ENCODE measurements around the gene ONECUT3. TPM values are rescaled to one million over a fixed set of nuclear protein-coding genes. Genes with fewer than 3 reads are reported as not detected.

Gene ONECUT3
- total and polyA plus RNA-seq, 4 donors = not detected

DNA sequence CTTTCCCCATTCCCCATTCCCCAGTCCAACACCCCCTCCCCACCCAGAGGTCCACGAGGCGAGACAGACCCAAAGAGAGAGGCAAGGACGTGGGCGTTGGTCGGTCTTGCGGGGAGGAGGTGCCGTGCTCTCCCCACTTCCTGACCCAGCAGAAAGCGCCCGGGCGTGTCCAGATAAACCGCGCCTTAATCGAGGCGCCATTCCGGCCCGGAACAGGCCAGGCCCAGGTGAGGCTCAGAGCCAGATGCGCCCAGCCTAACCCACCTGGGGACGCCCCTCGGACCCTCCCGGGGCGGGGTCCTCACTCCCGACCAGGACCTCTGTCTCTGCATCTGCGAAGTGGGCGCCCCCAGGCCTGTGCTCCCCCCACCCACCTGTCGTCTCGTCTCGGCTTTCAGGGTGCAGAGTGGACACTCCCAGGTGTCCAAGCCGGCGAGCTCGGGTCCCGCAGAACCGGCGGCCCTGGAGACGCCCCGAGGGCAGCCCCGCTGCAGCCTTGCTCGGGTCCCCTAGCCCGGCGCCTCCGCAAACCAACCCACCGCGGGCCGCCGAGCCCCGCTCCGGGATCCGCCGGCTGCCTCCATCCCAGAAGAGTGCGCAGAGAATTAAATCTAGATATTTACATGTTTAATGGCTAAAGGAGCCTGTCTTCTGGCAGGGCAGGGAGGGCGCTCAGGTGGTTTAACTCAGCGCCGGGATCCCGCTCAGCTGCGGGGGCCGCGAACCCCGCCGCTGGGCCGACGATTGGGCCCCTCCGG is 5.0 kb upstream of the ONECUT3 start:
- DNase-seq (ENCODE audit: low spot score) = no peak
- no peak overlapping the region for H3K4me3 ChIP-seq (ENCODE audit: low read depth in 1 of 3, low read length in 3 of 3)
- H3K9ac ChIP-seq (ENCODE audit: low read depth in 1 of 2, low read length in 2 of 2) = no peak overlapping the region
- 3% methylated on average over 61 of the region's 61 CpGs for WGBS
- H3K27ac ChIP-seq (ENCODE audit: low read depth in 1 of 2, low read length in 2 of 2) = no peak overlapping the region
- H3K36me3 ChIP-seq (ENCODE audit: control insufficient read depth in 4 of 4, insufficient read depth in 3 of 4, low read depth in 1 of 4, low read length in 3 of 4) = no peaks in the 10 kb centered on the region
- TF ChIP-seq, protein P1, sequence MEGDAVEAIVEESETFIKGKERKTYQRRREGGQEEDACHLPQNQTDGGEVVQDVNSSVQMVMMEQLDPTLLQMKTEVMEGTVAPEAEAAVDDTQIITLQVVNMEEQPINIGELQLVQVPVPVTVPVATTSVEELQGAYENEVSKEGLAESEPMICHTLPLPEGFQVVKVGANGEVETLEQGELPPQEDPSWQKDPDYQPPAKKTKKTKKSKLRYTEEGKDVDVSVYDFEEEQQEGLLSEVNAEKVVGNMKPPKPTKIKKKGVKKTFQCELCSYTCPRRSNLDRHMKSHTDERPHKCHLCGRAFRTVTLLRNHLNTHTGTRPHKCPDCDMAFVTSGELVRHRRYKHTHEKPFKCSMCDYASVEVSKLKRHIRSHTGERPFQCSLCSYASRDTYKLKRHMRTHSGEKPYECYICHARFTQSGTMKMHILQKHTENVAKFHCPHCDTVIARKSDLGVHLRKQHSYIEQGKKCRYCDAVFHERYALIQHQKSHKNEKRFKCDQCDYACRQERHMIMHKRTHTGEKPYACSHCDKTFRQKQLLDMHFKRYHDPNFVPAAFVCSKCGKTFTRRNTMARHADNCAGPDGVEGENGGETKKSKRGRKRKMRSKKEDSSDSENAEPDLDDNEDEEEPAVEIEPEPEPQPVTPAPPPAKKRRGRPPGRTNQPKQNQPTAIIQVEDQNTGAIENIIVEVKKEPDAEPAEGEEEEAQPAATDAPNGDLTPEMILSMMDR (IDR thresholded peaks at IDR 0.05; ENCODE audit: low read depth, low read length, missing input control) = no peak
- TF ChIP-seq SP1 (IDR thresholded peaks at IDR 0.05) (no peak), GABPA (IDR thresholded peaks at IDR 0.05 in 1 of 2, conservative IDR thresholded peaks at IDR 0.05 in 1 of 2) (no peak), NR2F2 (IDR thresholded peaks at IDR 0.05) (no peak), RXRA (IDR thresholded peaks at IDR 0.05) (no peak), RAD21 (IDR thresholded peaks at IDR 0.05) (no peak), FOXA2 (IDR thresholded peaks at IDR 0.05) (no peak), YY1 (IDR thresholded peaks at IDR 0.05) (no peak), HNF4A (conservative IDR thresholded peaks at IDR 0.05) (no peak), HNF4G (IDR thresholded peaks at IDR 0.05) (no peak), JUND (IDR thresholded peaks at IDR 0.05) (no peak), FOXA1 (IDR thresholded peaks at IDR 0.05) (no peak), TAF1 (conservative IDR thresholded peaks at IDR 0.05) (no peak), EGR1 (IDR thresholded peaks at IDR 0.05; ENCODE audit: low read depth in 2 of 2) (no peak)
- TF ChIP-seq, protein P2, sequence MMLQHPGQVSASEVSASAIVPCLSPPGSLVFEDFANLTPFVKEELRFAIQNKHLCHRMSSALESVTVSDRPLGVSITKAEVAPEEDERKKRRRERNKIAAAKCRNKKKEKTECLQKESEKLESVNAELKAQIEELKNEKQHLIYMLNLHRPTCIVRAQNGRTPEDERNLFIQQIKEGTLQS (IDR thresholded peaks at IDR 0.05) = no peak
- TF ChIP-seq, protein P3, sequence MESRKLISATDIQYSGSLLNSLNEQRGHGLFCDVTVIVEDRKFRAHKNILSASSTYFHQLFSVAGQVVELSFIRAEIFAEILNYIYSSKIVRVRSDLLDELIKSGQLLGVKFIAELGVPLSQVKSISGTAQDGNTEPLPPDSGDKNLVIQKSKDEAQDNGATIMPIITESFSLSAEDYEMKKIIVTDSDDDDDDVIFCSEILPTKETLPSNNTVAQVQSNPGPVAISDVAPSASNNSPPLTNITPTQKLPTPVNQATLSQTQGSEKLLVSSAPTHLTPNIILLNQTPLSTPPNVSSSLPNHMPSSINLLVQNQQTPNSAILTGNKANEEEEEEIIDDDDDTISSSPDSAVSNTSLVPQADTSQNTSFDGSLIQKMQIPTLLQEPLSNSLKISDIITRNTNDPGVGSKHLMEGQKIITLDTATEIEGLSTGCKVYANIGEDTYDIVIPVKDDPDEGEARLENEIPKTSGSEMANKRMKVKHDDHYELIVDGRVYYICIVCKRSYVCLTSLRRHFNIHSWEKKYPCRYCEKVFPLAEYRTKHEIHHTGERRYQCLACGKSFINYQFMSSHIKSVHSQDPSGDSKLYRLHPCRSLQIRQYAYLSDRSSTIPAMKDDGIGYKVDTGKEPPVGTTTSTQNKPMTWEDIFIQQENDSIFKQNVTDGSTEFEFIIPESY (IDR thresholded peaks at IDR 0.05) = no peak
- TF ChIP-seq, protein P4, sequence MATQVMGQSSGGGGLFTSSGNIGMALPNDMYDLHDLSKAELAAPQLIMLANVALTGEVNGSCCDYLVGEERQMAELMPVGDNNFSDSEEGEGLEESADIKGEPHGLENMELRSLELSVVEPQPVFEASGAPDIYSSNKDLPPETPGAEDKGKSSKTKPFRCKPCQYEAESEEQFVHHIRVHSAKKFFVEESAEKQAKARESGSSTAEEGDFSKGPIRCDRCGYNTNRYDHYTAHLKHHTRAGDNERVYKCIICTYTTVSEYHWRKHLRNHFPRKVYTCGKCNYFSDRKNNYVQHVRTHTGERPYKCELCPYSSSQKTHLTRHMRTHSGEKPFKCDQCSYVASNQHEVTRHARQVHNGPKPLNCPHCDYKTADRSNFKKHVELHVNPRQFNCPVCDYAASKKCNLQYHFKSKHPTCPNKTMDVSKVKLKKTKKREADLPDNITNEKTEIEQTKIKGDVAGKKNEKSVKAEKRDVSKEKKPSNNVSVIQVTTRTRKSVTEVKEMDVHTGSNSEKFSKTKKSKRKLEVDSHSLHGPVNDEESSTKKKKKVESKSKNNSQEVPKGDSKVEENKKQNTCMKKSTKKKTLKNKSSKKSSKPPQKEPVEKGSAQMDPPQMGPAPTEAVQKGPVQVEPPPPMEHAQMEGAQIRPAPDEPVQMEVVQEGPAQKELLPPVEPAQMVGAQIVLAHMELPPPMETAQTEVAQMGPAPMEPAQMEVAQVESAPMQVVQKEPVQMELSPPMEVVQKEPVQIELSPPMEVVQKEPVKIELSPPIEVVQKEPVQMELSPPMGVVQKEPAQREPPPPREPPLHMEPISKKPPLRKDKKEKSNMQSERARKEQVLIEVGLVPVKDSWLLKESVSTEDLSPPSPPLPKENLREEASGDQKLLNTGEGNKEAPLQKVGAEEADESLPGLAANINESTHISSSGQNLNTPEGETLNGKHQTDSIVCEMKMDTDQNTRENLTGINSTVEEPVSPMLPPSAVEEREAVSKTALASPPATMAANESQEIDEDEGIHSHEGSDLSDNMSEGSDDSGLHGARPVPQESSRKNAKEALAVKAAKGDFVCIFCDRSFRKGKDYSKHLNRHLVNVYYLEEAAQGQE (IDR thresholded peaks at IDR 0.05) = no peak
- TF ChIP-seq, protein P5, sequence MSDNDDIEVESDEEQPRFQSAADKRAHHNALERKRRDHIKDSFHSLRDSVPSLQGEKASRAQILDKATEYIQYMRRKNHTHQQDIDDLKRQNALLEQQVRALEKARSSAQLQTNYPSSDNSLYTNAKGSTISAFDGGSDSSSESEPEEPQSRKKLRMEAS (IDR thresholded peaks at IDR 0.05) = no peak
- no peaks in the 10 kb centered on the region for H3K9me3 ChIP-seq (ENCODE audit: control insufficient read depth in 4 of 4, low read length in 3 of 4)
- peaks cover 6 to 28% (median 12%) of the 10 kb centered on the region in 4 donors for H3K27me3 ChIP-seq (ENCODE audit: control insufficient read depth in 4 of 4, insufficient read depth in 4 of 4, low read length in 3 of 4)
- H3K4me1 ChIP-seq (ENCODE audit: control insufficient read depth in 4 of 4, insufficient read depth in 4 of 4, low read length in 3 of 4) = peaks cover 0 to 13% (median 7%) of the 10 kb centered on the region in 4 donors

All from liver (tissue), 9 donors.